HG03196 (cell line): ENCODE measurements around the gene GPATCH1.
"Not testable (repeated sequence)": the region's sequence is repeated elsewhere in the genome, so short reads cannot be mapped to it uniquely, and the experiment has no call there.

ENCODE experiments used
- ATAC-seq: cut with Tn5 transposase; IDR thresholded peaks from one replicate; pipeline ENCODE4 v1.9.1; 2021; ENCODE audit not compliant: unreplicated experiment

The GPATCH1 gene

GRCh38 chr19:33156334-33156733 is 75.4 kb downstream of the GPATCH1 start:
- ATAC-seq: no peak

- no peak for ATAC-seq
Observed at GRCh38 chr19:33157906-33158305, 76.9 kb downstream of the GPATCH1 start.

GRCh38 chr19:33158365-33158764 is 77.4 kb downstream of the GPATCH1 start:
- no peak for ATAC-seq

- ATAC-seq: no peak
Observed at GRCh38 chr19:33159149-33159548, 78.2 kb downstream of the GPATCH1 start.

GRCh38 chr19:33159893-33160292 is 78.9 kb downstream of the GPATCH1 start:
- ATAC-seq: no peak

- ATAC-seq: no peak
Observed at GRCh38 chr19:33161201-33161600, 80.2 kb downstream of the GPATCH1 start.

GRCh38 chr19:33163481-33163880 is 82.5 kb downstream of the GPATCH1 start:
- ATAC-seq: no peak

- not testable (repeated sequence) for ATAC-seq
Observed at GRCh38 chr19:33166037-33166436, 85.1 kb downstream of the GPATCH1 start.

- no peak for ATAC-seq
Observed at GRCh38 chr19:33167438-33167837, 86.5 kb downstream of the GPATCH1 start.

GRCh38 chr19:33168528-33168927 is 87.5 kb downstream of the GPATCH1 start:
- ATAC-seq: no peak

GRCh38 chr19:33171222-33171795 is 90.3 kb downstream of the GPATCH1 start:
- ATAC-seq: no peak

GRCh38 chr19:33171916-33172359 is 91.0 kb downstream of the GPATCH1 start:
- no peak for ATAC-seq

- ATAC-seq: no peak
Observed at GRCh38 chr19:33174186-33174585, 93.2 kb downstream of the GPATCH1 start.

- ATAC-seq: no peak
Observed at GRCh38 chr19:33175156-33175782, 94.3 kb downstream of the GPATCH1 start.

- peak; percentile 5 for ATAC-seq
Observed at GRCh38 chr19:33175886-33176669, 95.1 kb downstream of the GPATCH1 start.

- ATAC-seq: peak; percentile 74
Observed at GRCh38 chr19:33176670-33177416, 95.9 kb downstream of the GPATCH1 start.

GRCh38 chr19:33177417-33177979 is 96.5 kb downstream of the GPATCH1 start:
- ATAC-seq: peak; percentile 18
